PC-3 (cell line): ENCODE measurements around the gene SMAP2. TPM values are rescaled to one million over a fixed set of nuclear protein-coding genes. Genes with fewer than 3 reads are reported as not detected.

Experiments used
- ATAC-seq: fragments of 200-7000 bp; cut with Tn5 transposase; 2 replicates; pipeline ENCODE4 v1.9.1; 2020; ENCODE audit warnings: mild to moderate bottlenecking, moderate library complexity
- BruUV-seq: library from RNA; stranded (reverse); fragments of 400-500 nt; replicated peaks from 2 replicates; lab custom pipeline; 2021; lab: Mats Ljungman, UMichigan
- CTCF ChIA-PET: fragments of 300-600 bp; sonication (Branson Sonifier 250); formaldehyde crosslinking; loops from one replicate; lab custom pipeline; 2022; ENCODE audit warnings: antibody characterized with exemption; lab: Charles Lee
- POLR2A ChIA-PET: fragments of 300-600 bp; sonication (Branson Sonifier 250); formaldehyde crosslinking; loops from one replicate; lab custom pipeline; 2022; ENCODE audit warnings: antibody characterized with exemption; ENCODE audit not compliant: unreplicated experiment; lab: Charles Lee
- DNase-seq: peaks from one replicate; pipeline ENCODE4 v3.0.0-alpha.2; 2015
- H2AFZ ChIP-seq: fragments of 300-600 bp; sonication (generic); 2 replicates; pipeline ENCODE4 v1.6.0; 2016; ENCODE audit warnings: antibody characterized with exemption, low read length
- H3F3A ChIP-seq: fragments of 300-600 bp; sonication (generic); one replicate; pipeline ENCODE4 v1.6.0; 2017; ENCODE audit warnings: antibody characterized with exemption, low read length, control low read depth, mild to moderate bottlenecking; ENCODE audit not compliant: unreplicated experiment
- H3K27ac ChIP-seq: fragments of 300-600 bp; sonication (generic); 2 replicates; pipeline ENCODE4 v1.5.1; 2016; ENCODE audit warnings: mild to moderate bottlenecking, low read length
- H3K27me3 ChIP-seq: fragments of 300-600 bp; sonication (generic); 2 replicates; pipeline ENCODE4 v1.6.1; 2016; ENCODE audit warnings: low read length, mixed read lengths
- H3K36me3 ChIP-seq: fragments of 300-600 bp; sonication (generic); 2 replicates; pipeline ENCODE4 v1.6.1; 2016; ENCODE audit warnings: low read depth, mixed run types, low read length, mixed read lengths
- H3K4me1 ChIP-seq: fragments of 300-600 bp; sonication (generic); 2 replicates; pipeline ENCODE4 v1.5.1; 2016; ENCODE audit warnings: low read length; ENCODE audit not compliant: insufficient read depth
- H3K4me2 ChIP-seq: fragments of 300-600 bp; sonication (generic); 2 replicates; pipeline ENCODE4 v1.6.0; 2016; ENCODE audit warnings: low read length
- H3K4me3 ChIP-seq: fragments of 300-600 bp; sonication (generic); 2 replicates; pipeline ENCODE4 v1.5.1; 2016; ENCODE audit warnings: mild to moderate bottlenecking, low read length, mixed read lengths
- H3K79me2 ChIP-seq: fragments of 300-600 bp; sonication (generic); 2 replicates; pipeline ENCODE4 v1.6.1; 2017; ENCODE audit warnings: low read length, mixed read lengths
- H3K9ac ChIP-seq: fragments of 300-600 bp; sonication (generic); 2 replicates; pipeline ENCODE4 v1.6.0; 2016; ENCODE audit warnings: mild to moderate bottlenecking, low read length
- H3K9me2 ChIP-seq: fragments of 300-600 bp; sonication (generic); replicated peaks from 2 replicates; pipeline ENCODE4 v1.6.1; 2016; ENCODE audit warnings: mixed run types, low read length, mixed read lengths
- H3K9me3 ChIP-seq: fragments of 300-600 bp; sonication (generic); 2 replicates; pipeline ENCODE4 v1.6.1; 2016; ENCODE audit warnings: low read length, mixed read lengths
- H4K20me1 ChIP-seq: fragments of 300-600 bp; sonication (generic); 2 replicates; pipeline ENCODE4 v1.6.1; 2016; ENCODE audit warnings: low read length, mixed read lengths
- EZH2 ChIP-seq: fragments of 300-600 bp; sonication (generic); IDR thresholded peaks from one replicate; pipeline ENCODE4 v1.6.1; 2017; ENCODE audit warnings: antibody characterized with exemption, mild to moderate bottlenecking, low read length; ENCODE audit not compliant: unreplicated experiment
- EZH2phosphoT487 ChIP-seq: fragments of 300-600 bp; sonication (generic); IDR thresholded peaks from 2 replicates; pipeline ENCODE4 v1.6.1; 2018; ENCODE audit warnings: mild to moderate bottlenecking, antibody characterized with exemption, low read length, borderline replicate concordance
- intact Hi-C: fragments of 100-400 bp; cut with micrococcal nuclease; formaldehyde crosslinking; loops from 2 replicates; pipeline ENCODE4 v1.9.0; 2023
- total RNA-seq: library from RNA; depleted of rRNA; stranded (reverse); fragments of >200 nt; gene quantifications from 2 replicates; pipeline ENCODE4 v1.2.3, GENCODE V29; 2014
- TF ChIP-seq, protein P1 (sequence below): fragments of 300-600 bp; sonication (generic); conservative IDR thresholded peaks from 2 replicates; pipeline ENCODE4 v1.5.1; 2017; ENCODE audit warnings: antibody characterized with exemption, low read depth, mild to moderate bottlenecking, low read length

Gene SMAP2
- total RNA-seq, 1 experiment from 2014 or later: 48.1 TPM

DNA sequence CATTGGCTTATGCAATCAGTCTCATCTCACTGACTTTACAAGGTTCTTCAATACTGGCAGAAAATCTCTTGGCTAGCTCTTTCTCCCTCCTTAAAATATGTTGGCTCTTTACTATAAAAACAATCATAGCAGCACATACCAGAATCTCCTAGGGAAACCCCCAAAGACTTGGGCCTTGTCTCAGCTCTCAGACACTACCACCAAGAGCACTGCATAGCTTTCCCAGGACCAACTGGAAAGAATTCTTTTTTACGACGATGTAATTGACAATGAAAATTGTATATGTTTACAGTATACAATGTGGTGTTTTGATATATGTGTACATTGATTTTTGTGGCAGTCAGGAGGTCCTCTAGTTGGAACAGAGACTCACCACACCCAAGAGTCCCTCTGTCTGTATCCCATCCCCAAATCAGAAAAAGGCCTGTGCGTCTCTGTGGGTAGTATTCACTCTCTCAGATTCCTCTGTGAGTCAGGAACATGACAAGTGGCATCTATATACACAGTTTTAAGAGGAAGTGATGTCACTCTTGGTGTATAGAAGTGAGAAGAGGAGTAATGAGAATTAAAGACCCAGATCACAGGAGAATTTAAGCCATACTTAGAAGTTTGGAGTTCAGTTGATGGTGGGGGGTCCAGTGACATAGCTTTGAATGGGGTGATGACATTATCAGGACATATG, 21.1 kb downstream of the SMAP2 start:
- no peak overlapping the region for H3K4me2 ChIP-seq
- peaks cover 98% of the 10 kb centered on the region for H3K79me2 ChIP-seq
- no peak for DNase-seq
- H3K27ac ChIP-seq: no peak overlapping the region
- peaks cover 18% of the 10 kb centered on the region; the same call in 1 of the 2 replicates for H3K4me1 ChIP-seq
- intact Hi-C loops: no loop called here
- POLR2A ChIA-PET: no interaction called here
- no peak for TF ChIP-seq EZH2phosphoT487
- TF ChIP-seq, protein P1, sequence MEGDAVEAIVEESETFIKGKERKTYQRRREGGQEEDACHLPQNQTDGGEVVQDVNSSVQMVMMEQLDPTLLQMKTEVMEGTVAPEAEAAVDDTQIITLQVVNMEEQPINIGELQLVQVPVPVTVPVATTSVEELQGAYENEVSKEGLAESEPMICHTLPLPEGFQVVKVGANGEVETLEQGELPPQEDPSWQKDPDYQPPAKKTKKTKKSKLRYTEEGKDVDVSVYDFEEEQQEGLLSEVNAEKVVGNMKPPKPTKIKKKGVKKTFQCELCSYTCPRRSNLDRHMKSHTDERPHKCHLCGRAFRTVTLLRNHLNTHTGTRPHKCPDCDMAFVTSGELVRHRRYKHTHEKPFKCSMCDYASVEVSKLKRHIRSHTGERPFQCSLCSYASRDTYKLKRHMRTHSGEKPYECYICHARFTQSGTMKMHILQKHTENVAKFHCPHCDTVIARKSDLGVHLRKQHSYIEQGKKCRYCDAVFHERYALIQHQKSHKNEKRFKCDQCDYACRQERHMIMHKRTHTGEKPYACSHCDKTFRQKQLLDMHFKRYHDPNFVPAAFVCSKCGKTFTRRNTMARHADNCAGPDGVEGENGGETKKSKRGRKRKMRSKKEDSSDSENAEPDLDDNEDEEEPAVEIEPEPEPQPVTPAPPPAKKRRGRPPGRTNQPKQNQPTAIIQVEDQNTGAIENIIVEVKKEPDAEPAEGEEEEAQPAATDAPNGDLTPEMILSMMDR: no peak
- TF ChIP-seq EZH2: no peak
- no peaks in the 10 kb centered on the region for H3K27me3 ChIP-seq
- no peak overlapping the region for H3K4me3 ChIP-seq
- no peaks in the 10 kb centered on the region for H3K36me3 ChIP-seq
- H3F3A ChIP-seq: no peaks in the 10 kb centered on the region
- H2AFZ ChIP-seq: no peak overlapping the region
- BruUV-seq: no TSS peak
- CTCF ChIA-PET: no interaction called here
- ATAC-seq: no peak
- H3K9me3 ChIP-seq: no peaks in the 10 kb centered on the region
- no peaks in the 10 kb centered on the region; the same call in 1 of the 2 replicates for H4K20me1 ChIP-seq
- no peak overlapping the region for H3K9ac ChIP-seq
- no peaks in the 10 kb centered on the region for H3K9me2 ChIP-seq

DNA sequence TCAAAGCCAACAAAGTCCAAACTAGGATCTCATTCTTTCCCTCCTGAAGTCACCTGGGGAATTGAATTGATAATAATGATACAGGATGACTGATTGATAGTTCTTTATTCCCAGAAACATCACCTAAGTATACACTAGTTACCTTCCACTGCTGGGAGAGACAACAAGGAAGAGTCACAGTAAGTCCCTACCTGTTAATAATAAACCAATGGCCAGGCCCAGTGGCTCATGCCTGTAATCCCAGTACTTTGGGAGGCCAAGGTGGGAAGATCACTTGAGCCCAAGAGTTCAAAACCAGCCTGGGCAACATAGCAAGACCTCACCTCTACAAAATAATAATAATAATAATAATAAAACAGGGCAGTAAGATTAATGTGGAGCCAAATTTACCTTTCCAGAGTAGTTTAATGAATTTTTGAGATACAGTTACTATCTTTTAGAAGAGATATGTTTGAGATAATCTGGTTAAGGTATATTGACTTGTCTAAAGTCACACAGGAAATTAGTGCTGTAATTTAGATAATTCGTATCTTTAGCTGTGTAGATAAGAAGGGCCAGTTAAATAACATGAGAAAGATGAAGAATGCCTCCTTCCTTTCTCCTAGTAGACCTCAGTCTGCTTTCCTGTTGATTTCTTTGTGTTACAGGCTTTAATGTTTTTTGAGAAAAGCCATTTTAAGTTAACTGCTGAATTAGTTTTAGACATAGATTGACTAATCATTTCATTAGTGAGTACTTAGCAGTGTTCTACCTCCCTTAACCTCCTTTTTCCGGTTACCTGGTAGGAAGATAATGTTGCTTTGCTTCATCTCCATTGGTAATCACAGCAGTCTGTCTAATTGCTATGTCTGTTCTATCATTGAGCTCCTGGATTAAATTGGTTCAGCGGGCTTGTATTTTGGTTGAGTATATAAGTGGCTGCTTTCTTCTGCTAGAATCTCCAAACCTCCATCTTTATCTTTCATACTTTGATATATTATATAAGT, 22.0 kb downstream of the SMAP2 start:
- H3K27me3 ChIP-seq: no peaks in the 10 kb centered on the region
- H3F3A ChIP-seq: no peaks in the 10 kb centered on the region
- H3K4me2 ChIP-seq: no peak overlapping the region
- H4K20me1 ChIP-seq: no peaks in the 10 kb centered on the region; the same call in 1 of the 2 replicates
- no peaks in the 10 kb centered on the region for H3K9me3 ChIP-seq
- ChIA-PET CTCF (no interaction called here), POLR2A (no interaction called here)
- no peaks in the 10 kb centered on the region for H3K9me2 ChIP-seq
- intact Hi-C loops: no loop called here
- H3K4me1 ChIP-seq: peaks cover 12% of the 10 kb centered on the region; the same call in 1 of the 2 replicates
- DNase-seq (no peak), ATAC-seq (no peak)
- no peak overlapping the region for H3K27ac ChIP-seq
- no TSS peak for BruUV-seq
- TF ChIP-seq, protein P1: no peak
- no peak for TF ChIP-seq EZH2
- TF ChIP-seq EZH2phosphoT487: no peak
- no peaks in the 10 kb centered on the region for H3K36me3 ChIP-seq
- peaks cover 98% of the 10 kb centered on the region for H3K79me2 ChIP-seq
- no peak overlapping the region for H2AFZ ChIP-seq
- no peak overlapping the region for H3K4me3 ChIP-seq
- no peak overlapping the region for H3K9ac ChIP-seq
